ENCODE data around the gene AADACL2. TPM values are rescaled to one million over a fixed set of nuclear protein-coding genes. Genes with fewer than 3 reads are reported as not detected.

AADACL2 gene
- total and polyA plus RNA-seq, 12 donors: 0.07 to 0.19 TPM; not detected in 10

DNA sequence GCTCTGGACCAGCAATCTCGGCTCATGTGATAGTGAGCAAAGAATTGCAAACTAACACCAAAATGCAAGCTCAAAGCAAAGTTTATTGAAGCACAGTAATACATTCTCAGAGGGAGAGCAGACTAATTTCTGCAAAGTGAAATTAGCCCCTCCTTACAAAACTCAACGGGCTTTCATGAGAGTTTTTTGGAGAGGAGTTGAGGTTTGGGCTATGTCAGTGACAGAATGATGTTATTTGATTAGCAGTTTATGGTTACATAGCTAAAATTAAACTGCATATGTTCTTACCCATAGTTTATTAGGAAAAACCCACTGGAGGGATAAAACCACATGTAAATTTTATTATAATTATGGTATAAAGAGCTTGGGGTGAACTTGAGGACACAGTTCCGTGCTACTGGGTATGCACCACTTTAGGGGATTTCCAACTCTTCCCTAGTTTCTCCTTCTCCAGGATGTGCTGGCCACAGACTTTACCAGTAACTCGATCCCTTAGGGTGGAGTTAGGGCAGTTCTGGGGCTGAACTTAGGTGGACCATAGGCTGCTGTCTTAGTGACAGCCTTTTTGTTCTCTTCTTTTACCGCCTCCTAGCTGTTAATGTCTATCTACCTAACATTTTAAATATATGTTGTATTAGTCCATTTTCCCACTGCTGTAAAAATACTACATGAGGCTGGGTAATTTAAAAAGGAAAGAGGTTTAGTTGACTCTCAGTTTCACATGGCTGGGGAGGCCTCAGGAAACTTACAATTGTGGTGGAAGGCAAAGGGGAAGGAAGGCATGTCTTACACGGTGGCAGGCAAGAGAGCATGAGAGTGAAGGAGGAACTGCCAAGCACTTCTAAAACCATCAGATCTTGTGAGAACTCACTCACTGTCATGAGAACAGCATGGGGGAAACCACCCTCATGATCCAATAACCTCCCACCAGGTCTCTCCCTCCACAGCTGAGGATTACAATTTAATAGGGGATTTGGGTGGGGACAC, 8.9 kb upstream of the AADACL2 start:
- DNase-seq: no peak
- intact Hi-C loops (cut with DNase I): no loop called here
- 84 to 90% (median 87%) methylated on average over 6 of the region's 6 CpGs for WGBS, 4 donors
- H3K4me1 ChIP-seq (replicated peaks in 1 of 2): no peaks in the 10 kb centered on the region
- no peak overlapping the region for H3K27ac ChIP-seq
- H3K27me3 ChIP-seq: no peaks in the 10 kb centered on the region
- no peaks in the 10 kb centered on the region for H3K9me3 ChIP-seq (replicated peaks in 1 of 3)
- TF ChIP-seq, protein P1, sequence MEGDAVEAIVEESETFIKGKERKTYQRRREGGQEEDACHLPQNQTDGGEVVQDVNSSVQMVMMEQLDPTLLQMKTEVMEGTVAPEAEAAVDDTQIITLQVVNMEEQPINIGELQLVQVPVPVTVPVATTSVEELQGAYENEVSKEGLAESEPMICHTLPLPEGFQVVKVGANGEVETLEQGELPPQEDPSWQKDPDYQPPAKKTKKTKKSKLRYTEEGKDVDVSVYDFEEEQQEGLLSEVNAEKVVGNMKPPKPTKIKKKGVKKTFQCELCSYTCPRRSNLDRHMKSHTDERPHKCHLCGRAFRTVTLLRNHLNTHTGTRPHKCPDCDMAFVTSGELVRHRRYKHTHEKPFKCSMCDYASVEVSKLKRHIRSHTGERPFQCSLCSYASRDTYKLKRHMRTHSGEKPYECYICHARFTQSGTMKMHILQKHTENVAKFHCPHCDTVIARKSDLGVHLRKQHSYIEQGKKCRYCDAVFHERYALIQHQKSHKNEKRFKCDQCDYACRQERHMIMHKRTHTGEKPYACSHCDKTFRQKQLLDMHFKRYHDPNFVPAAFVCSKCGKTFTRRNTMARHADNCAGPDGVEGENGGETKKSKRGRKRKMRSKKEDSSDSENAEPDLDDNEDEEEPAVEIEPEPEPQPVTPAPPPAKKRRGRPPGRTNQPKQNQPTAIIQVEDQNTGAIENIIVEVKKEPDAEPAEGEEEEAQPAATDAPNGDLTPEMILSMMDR (IDR thresholded peaks at IDR 0.05): no peak
- TF ChIP-seq POLR2A (IDR thresholded peaks at IDR 0.05): no peak
- no peak overlapping the region for H3K4me3 ChIP-seq
- H3K36me3 ChIP-seq (replicated peaks in 1 of 2): no peaks in the 10 kb centered on the region

DNA sequence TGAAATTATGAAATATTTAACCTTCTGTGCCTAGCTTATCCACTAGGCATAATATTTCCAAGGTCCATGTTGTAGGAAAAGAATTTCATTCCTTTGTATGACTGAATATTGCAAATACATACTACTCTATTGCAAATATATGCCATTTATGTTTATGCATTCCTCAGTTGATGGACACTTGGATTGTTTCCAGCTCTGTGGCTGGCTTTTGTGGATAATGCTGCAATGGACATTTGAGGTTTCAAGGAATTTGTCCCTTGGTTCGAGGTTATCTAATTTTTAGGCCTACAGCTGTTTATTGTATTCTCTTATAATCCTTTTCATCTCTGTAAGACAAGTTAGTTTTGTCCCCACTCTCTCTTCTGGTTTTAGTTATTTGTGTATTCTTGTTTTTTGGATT, 7.7 kb upstream of the AADACL2 start:
- Histone ChIP-seq H3K27ac (no peak overlapping the region), H3K4me1 (replicated peaks in 1 of 2) (no peaks in the 10 kb centered on the region), H3K9me3 (replicated peaks in 1 of 3) (no peaks in the 10 kb centered on the region), H3K36me3 (replicated peaks in 1 of 2) (no peaks in the 10 kb centered on the region), H3K4me3 (no peak overlapping the region), H3K27me3 (no peaks in the 10 kb centered on the region)
- no peak for DNase-seq
- intact Hi-C loops (cut with DNase I): no loop called here
- no peak for TF ChIP-seq POLR2A (IDR thresholded peaks at IDR 0.05)
- TF ChIP-seq, protein P1 (IDR thresholded peaks at IDR 0.05): no peak
- WGBS, 4 donors: 71 to 86% (median 81%) methylated on average over 1 of the region's 1 CpG

DNA sequence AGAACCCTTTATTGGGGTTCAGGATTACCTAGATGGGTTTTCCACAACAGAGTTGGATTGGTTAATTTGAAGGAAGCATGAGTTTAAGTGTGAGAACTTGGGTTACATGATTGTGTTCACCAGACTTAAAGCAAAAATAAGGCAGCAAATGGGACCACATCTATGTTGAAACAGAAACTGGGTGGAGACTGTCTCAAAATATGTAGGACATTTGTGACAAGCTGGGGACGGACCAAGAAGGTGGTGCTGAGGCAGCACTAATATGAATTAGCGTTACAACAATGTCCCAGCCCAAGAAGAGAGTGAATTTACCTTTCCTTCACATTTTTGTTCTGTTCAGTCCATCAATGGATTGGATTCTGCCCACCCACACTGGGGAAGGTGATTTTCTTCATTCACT, 866 bp upstream of the AADACL2 start:
- 89 to 100% (median 93%) methylated on average over 2 of the region's 2 CpGs for WGBS, 4 donors
- H3K9me3 ChIP-seq (replicated peaks in 1 of 3): peaks cover 0 to 4% (median 0%) of the 10 kb centered on the region in 3 donors
- H3K36me3 ChIP-seq (replicated peaks in 1 of 2): no peaks in the 10 kb centered on the region
- no peaks in the 10 kb centered on the region for H3K27me3 ChIP-seq
- no peak for TF ChIP-seq POLR2A (IDR thresholded peaks at IDR 0.05)
- TF ChIP-seq, protein P1 (IDR thresholded peaks at IDR 0.05): no peak
- no peak overlapping the region for H3K27ac ChIP-seq
- intact Hi-C loops (cut with DNase I): no loop called here
- H3K4me3 ChIP-seq: no peak overlapping the region
- H3K4me1 ChIP-seq (replicated peaks in 1 of 2): no peaks in the 10 kb centered on the region
- no peak for DNase-seq

DNA sequence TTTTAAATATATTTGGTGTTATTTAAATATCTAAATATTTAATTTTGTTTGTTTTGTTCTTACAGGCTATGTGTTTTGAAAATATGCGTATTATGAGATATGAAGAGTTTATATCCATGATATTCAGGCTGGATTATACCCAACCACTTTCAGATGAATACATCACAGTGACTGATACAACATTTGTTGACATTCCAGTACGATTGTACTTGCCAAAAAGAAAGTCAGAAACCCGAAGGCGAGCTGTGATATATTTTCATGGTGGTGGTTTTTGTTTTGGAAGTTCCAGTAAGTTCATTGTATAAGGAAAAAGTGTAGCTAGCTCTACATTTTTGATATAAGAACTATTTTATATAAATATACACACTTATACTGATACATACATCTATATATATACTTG, 6.9 kb downstream of the AADACL2 start:
- DNase-seq: no peak
- intact Hi-C loops (cut with DNase I): no loop called here
- Histone ChIP-seq H3K36me3 (replicated peaks in 1 of 2) (no peaks in the 10 kb centered on the region), H3K9me3 (replicated peaks in 1 of 3) (no peaks in the 10 kb centered on the region), H3K4me1 (replicated peaks in 1 of 2) (peaks cover 0 to 4% of the 10 kb centered on the region in 2 donors), H3K27ac (no peak overlapping the region), H3K27me3 (no peaks in the 10 kb centered on the region), H3K4me3 (no peak overlapping the region)
- 65 to 76% (median 68%) methylated on average over 4 of the region's 4 CpGs for WGBS, 4 donors
- TF ChIP-seq, protein P1 (IDR thresholded peaks at IDR 0.05): no peak
- TF ChIP-seq POLR2A (IDR thresholded peaks at IDR 0.05): no peak

Measured in adrenal gland (tissue), 12 donors.